ENCODE results near the gene ALG11. TPM values are rescaled to one million over a fixed set of nuclear protein-coding genes. Genes with fewer than 3 reads are reported as not detected.

ALG11 gene
- total RNA-seq, 1 experiment from 2014 or later: 22.6 TPM

- Histone ChIP-seq H3K9me3 (ENCODE audit: control insufficient read depth in 1 of 2, insufficient read depth in 1 of 2, low read depth in 1 of 2, low read length in 2 of 2) (no peaks in the 10 kb centered on the region), H3K9me2 (ENCODE audit: insufficient read depth) (no peaks in the 10 kb centered on the region), H3K36me3 (ENCODE audit: control insufficient read depth in 1 of 2, insufficient read depth in 2 of 2, low read length in 2 of 2) (no peaks in the 10 kb centered on the region), H3K9ac (ENCODE audit: low read length) (no peak overlapping the region), H3K4me3 (replicated peaks in 1 of 2; ENCODE audit: low read depth in 1 of 2, low read length in 2 of 2) (no peak overlapping the region), H3K4me2 (ENCODE audit: low read length) (no peak overlapping the region), H2AFZ (ENCODE audit: low read depth, low read length, poor library complexity, severe bottlenecking) (no peak overlapping the region), H3K27me3 (ENCODE audit: insufficient read depth, low read length) (no peaks in the 10 kb centered on the region), H3K4me1 (ENCODE audit: control insufficient read depth in 1 of 2, insufficient read depth in 2 of 2, low read length in 2 of 2) (peaks cover 0 to 5% of the 10 kb centered on the region in 2 experiments; a peak in 1 of 4 replicates), H3K27ac (ENCODE audit: low read depth, low read length) (no peak overlapping the region), H3K79me2 (ENCODE audit: insufficient read depth, low read length) (no peaks in the 10 kb centered on the region), H4K20me1 (ENCODE audit: insufficient read depth) (no peaks in the 10 kb centered on the region)
- no TSS peak for BruUV-seq (replicated peaks)
- ATAC-seq: no peak
- no peak for DNase-seq (ENCODE audit: low read depth, low spot score)
- TF ChIP-seq RAD21 (IDR thresholded peaks at IDR 0.05; ENCODE audit: low read depth): no peak
- no peak for TF ChIP-seq POLR2AphosphoS5 (IDR thresholded peaks at IDR 0.05; ENCODE audit: low read depth, low read length)
- TF ChIP-seq ZFX (IDR thresholded peaks at IDR 0.05): no peak
- TF ChIP-seq ELF1 (IDR thresholded peaks at IDR 0.05; ENCODE audit: borderline replicate concordance, low read depth): no peak
- TF ChIP-seq, protein P1, sequence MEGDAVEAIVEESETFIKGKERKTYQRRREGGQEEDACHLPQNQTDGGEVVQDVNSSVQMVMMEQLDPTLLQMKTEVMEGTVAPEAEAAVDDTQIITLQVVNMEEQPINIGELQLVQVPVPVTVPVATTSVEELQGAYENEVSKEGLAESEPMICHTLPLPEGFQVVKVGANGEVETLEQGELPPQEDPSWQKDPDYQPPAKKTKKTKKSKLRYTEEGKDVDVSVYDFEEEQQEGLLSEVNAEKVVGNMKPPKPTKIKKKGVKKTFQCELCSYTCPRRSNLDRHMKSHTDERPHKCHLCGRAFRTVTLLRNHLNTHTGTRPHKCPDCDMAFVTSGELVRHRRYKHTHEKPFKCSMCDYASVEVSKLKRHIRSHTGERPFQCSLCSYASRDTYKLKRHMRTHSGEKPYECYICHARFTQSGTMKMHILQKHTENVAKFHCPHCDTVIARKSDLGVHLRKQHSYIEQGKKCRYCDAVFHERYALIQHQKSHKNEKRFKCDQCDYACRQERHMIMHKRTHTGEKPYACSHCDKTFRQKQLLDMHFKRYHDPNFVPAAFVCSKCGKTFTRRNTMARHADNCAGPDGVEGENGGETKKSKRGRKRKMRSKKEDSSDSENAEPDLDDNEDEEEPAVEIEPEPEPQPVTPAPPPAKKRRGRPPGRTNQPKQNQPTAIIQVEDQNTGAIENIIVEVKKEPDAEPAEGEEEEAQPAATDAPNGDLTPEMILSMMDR (IDR thresholded peaks at IDR 0.05 in 2 of 3, conservative IDR thresholded peaks at IDR 0.05 in 1 of 3; ENCODE audit: borderline replicate concordance in 1 of 3, insufficient read depth in 1 of 3, low read depth in 2 of 3, low read length in 2 of 3): no peak
- no peak for TF ChIP-seq SIN3A (IDR thresholded peaks at IDR 0.05; ENCODE audit: low read depth)
- no peak for TF ChIP-seq POLR2A (IDR thresholded peaks at IDR 0.05; ENCODE audit: borderline replicate concordance, extremely low read depth, insufficient read depth, insufficient read length)
- TF ChIP-seq FOSL1 (IDR thresholded peaks at IDR 0.05; ENCODE audit: low read depth): no peak
- TF ChIP-seq EZH2phosphoT487 (IDR thresholded peaks at IDR 0.05; ENCODE audit: borderline replicate concordance): no peak
- no peak for TF ChIP-seq SRF (IDR thresholded peaks at IDR 0.05; ENCODE audit: low read depth)
- TF ChIP-seq ZNF274 (IDR thresholded peaks at IDR 0.05; ENCODE audit: low read depth, low read length): no peak
- TF ChIP-seq CEBPB (IDR thresholded peaks at IDR 0.05; ENCODE audit: low read depth): no peak
- no peak for TF ChIP-seq TCF7L2 (IDR thresholded peaks at IDR 0.05; ENCODE audit: borderline replicate concordance, extremely low read depth, insufficient read depth, insufficient read length)
- no peak for TF ChIP-seq ZBTB33 (IDR thresholded peaks at IDR 0.05; ENCODE audit: extremely low read depth, insufficient replicate concordance, low read length)
- TF ChIP-seq CBX3 (IDR thresholded peaks at IDR 0.05; ENCODE audit: low read depth): no peak
- no peak for TF ChIP-seq JUND (IDR thresholded peaks at IDR 0.05)
- TF ChIP-seq, protein P2, sequence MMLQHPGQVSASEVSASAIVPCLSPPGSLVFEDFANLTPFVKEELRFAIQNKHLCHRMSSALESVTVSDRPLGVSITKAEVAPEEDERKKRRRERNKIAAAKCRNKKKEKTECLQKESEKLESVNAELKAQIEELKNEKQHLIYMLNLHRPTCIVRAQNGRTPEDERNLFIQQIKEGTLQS (IDR thresholded peaks at IDR 0.05): no peak
- TF ChIP-seq EZH2 (IDR thresholded peaks at IDR 0.05): no peak
- TF ChIP-seq SP1 (IDR thresholded peaks at IDR 0.05; ENCODE audit: low read depth): no peak
- CTCF ChIA-PET: no interaction called here
- intact Hi-C loops (cut with micrococcal nuclease): no loop called here
- RAD21 ChIA-PET (ENCODE audit: low non-redundant PET in 1 of 2, low total read pairs in 2 of 2, uncharacterized antibody in 2 of 2, unreplicated experiment in 2 of 2): no interaction called here
- POLR2A ChIA-PET: no interaction called here
Measured at GRCh38 chr13:51993713-51994112, 18.5 kb upstream of the ALG11 start.

Measured in HCT116 (cell line).